Vagina (tissue), 2 donors: ENCODE data around the gene KRTAP21-2. TPM values are rescaled to one million over a fixed set of nuclear protein-coding genes. Genes with fewer than 3 reads are reported as not detected.

Source experiments
- DNase-seq, 2 donors: peaks; one replicate each; pipeline ENCODE4 v3.0.0-alpha.2; 2017; ENCODE audit errors: extremely low spot score in 2 of 2
- H3K27ac ChIP-seq: fragments of 200-600 bp; sonication (generic); one replicate; pipeline ENCODE4 v1.5.1; 2019
- H3K27me3 ChIP-seq: fragments of 200-600 bp; sonication (generic); one replicate; pipeline ENCODE4 v1.5.1; 2019
- H3K36me3 ChIP-seq, 2 donors: fragments of 200-600 bp; sonication (generic); one replicate each; pipeline ENCODE4 v1.5.1; 2017 to 2019
- H3K4me1 ChIP-seq: fragments of 200-600 bp; sonication (generic); one replicate; pipeline ENCODE4 v1.5.1; 2019
- H3K4me3 ChIP-seq, 2 donors: fragments of 200-600 bp; sonication (generic); 1 replicate in 1 of 2; 2 replicates in 1 of 2; pipeline ENCODE4 v1.5.1; 2016 to 2019
- H3K9me3 ChIP-seq: fragments of 200-600 bp; sonication (generic); one replicate; pipeline ENCODE4 v1.5.1; 2019
- POLR2A ChIP-seq, 2 donors: fragments of 450-650 bp; IDR thresholded peaks; one replicate each; pipeline ENCODE4 v1.6.1; 2017; ENCODE audit warnings: antibody characterized with exemption in 2 of 2, mild to moderate bottlenecking in 2 of 2, moderate library complexity in 2 of 2
- POLR2AphosphoS5 ChIP-seq, 2 donors: sonication (generic); formaldehyde crosslinking; IDR thresholded peaks; one replicate each; pipeline ENCODE4 v1.9.0; 2017; ENCODE audit warnings: antibody characterized with exemption in 2 of 2, mild to moderate bottlenecking in 2 of 2, low read depth in 1 of 2; ENCODE audit not compliant: insufficient read depth in 1 of 2
- intact Hi-C: fragments of 100-400 bp; cut with DNase I; formaldehyde crosslinking; loops from one replicate; pipeline ENCODE4 v1.15.1; 2023
- small RNA-seq: library from RNA; depleted of rRNA; stranded (forward); fragments of <200 nt; gene quantifications from one replicate; pipeline ENCODE3, GENCODE V24; 2016
- total RNA-seq: library from RNA; depleted of rRNA; stranded (reverse); fragments of >200 nt; gene quantifications from one replicate; pipeline ENCODE4 v1.2.3, GENCODE V29; 2016
- TF ChIP-seq, protein P1 (sequence below), 3 experiments: fragments of 450-650 bp in 2 of 3; fragments of 200-600 bp in 1 of 3; sonication (generic) in 1 of 3; IDR thresholded peaks; one replicate each; pipeline ENCODE4 v1.5.1; 2017 to 2019; ENCODE audit warnings: antibody characterized with exemption in 3 of 3, mild to moderate bottlenecking in 2 of 3, moderate library complexity in 2 of 3

KRTAP21-2 gene
- total RNA-seq, 1 donor from 2014 or later = not detected

DNA sequence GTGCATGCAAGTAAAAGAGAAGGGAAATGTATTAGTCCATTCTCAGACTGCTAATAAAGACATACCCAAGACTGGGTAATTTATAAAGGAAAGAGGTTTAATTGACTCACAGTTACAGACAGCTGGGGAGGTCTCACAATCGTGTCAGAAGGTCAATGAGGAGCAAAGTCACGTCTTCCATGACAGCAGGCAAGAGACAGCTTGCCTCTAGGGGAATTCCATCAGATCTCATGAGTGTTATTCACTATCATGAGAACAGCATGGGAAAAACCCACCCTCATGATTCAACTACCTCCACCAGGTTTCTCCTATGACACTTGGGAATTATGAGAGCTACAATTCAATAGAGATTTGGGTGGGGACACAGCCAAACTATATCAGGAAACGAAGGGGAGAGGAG lies 36.6 kb downstream of the KRTAP21-2 start:
- Histone ChIP-seq H3K36me3 (no peaks in the 10 kb centered on the region), H3K4me1 (no peaks in the 10 kb centered on the region), H3K27ac (no peak overlapping the region), H3K27me3 (no peaks in the 10 kb centered on the region), H3K9me3 (no peaks in the 10 kb centered on the region), H3K4me3 (no peak overlapping the region)
- no peak for TF ChIP-seq POLR2A (IDR thresholded peaks at IDR 0.05)
- no peak for TF ChIP-seq POLR2AphosphoS5 (IDR thresholded peaks at IDR 0.05; ENCODE audit: insufficient read depth in 1 of 2, low read depth in 1 of 2)
- TF ChIP-seq, protein P1, sequence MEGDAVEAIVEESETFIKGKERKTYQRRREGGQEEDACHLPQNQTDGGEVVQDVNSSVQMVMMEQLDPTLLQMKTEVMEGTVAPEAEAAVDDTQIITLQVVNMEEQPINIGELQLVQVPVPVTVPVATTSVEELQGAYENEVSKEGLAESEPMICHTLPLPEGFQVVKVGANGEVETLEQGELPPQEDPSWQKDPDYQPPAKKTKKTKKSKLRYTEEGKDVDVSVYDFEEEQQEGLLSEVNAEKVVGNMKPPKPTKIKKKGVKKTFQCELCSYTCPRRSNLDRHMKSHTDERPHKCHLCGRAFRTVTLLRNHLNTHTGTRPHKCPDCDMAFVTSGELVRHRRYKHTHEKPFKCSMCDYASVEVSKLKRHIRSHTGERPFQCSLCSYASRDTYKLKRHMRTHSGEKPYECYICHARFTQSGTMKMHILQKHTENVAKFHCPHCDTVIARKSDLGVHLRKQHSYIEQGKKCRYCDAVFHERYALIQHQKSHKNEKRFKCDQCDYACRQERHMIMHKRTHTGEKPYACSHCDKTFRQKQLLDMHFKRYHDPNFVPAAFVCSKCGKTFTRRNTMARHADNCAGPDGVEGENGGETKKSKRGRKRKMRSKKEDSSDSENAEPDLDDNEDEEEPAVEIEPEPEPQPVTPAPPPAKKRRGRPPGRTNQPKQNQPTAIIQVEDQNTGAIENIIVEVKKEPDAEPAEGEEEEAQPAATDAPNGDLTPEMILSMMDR (IDR thresholded peaks at IDR 0.05) = no peak
- DNase-seq = no peak
- intact Hi-C loops = no loop called here

DNA sequence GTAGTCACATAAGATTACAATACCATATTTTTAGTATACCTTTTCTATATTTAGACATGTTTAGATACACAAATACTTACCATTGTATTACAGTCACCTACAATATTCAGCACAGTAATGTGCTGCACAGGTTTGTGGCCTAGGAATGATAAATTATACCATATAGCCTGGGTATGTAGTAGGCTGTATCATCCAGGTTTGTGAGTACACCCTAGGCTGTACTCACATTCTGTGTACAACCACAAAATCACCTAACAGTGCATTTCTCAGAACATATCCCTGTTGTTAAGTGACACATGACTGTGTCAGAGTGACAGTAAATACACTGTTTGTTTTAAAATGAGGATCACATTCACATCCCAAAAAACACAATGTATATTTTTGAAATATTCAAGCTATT lies 39.6 kb downstream of the KRTAP21-2 start:
- no peak for DNase-seq
- intact Hi-C loops = no loop called here
- Histone ChIP-seq H3K4me3 (no peak overlapping the region), H3K27me3 (no peaks in the 10 kb centered on the region), H3K9me3 (no peaks in the 10 kb centered on the region), H3K36me3 (no peaks in the 10 kb centered on the region), H3K27ac (no peak overlapping the region), H3K4me1 (no peaks in the 10 kb centered on the region)
- no peak for TF ChIP-seq POLR2A (IDR thresholded peaks at IDR 0.05)
- no peak for TF ChIP-seq POLR2AphosphoS5 (IDR thresholded peaks at IDR 0.05; ENCODE audit: insufficient read depth in 1 of 2, low read depth in 1 of 2)
- TF ChIP-seq, protein P1 (IDR thresholded peaks at IDR 0.05) = no peak

Small RNA genes within 50 kb of the gene (small RNA-seq; reads per million reads assigned to genes)
- gene AP000244.1 (not detected), gene KRTAP21-3 (not detected)

Other genes starting within 250 kb of the KRTAP21-2 start
- gene KRTAP19-5, start 245.1 kb downstream of the KRTAP21-2 start, total RNA-seq = not detected
- gene KRTAP19-6, start 205.4 kb downstream of the KRTAP21-2 start, total RNA-seq = not detected
- not detected for gene KRTAP19-7, start 185.9 kb downstream of the KRTAP21-2 start, total RNA-seq
- not detected for gene KRTAP22-2, start 156.9 kb downstream of the KRTAP21-2 start, total RNA-seq
- gene KRTAP6-3, start 154.8 kb downstream of the KRTAP21-2 start, total RNA-seq = not detected
- gene KRTAP6-2, start 148.4 kb downstream of the KRTAP21-2 start, total RNA-seq = not detected
- not detected for gene KRTAP22-1, start 146.2 kb downstream of the KRTAP21-2 start, total RNA-seq
- not detected for gene KRTAP6-1, start 133.3 kb downstream of the KRTAP21-2 start, total RNA-seq
- not detected for gene KRTAP20-1, start 130.8 kb downstream of the KRTAP21-2 start, total RNA-seq
- not detected for gene KRTAP20-4, start 126.6 kb downstream of the KRTAP21-2 start, total RNA-seq
- not detected for gene KRTAP20-2, start 112.1 kb downstream of the KRTAP21-2 start, total RNA-seq
- not detected for gene KRTAP20-3, start 104.4 kb downstream of the KRTAP21-2 start, total RNA-seq
- not detected for gene KRTAP21-3, start 28.5 kb downstream of the KRTAP21-2 start, total RNA-seq
- not detected for gene KRTAP21-1, start 8.2 kb upstream of the KRTAP21-2 start, total RNA-seq
- not detected for gene KRTAP8-1, start 66.0 kb upstream of the KRTAP21-2 start, total RNA-seq
- not detected for gene KRTAP7-1, start 82.5 kb upstream of the KRTAP21-2 start, total RNA-seq
- not detected for gene KRTAP11-1, start 134.3 kb upstream of the KRTAP21-2 start, total RNA-seq